Measurements from ENCODE around the gene ACP4.
"Not testable (repeated sequence)": the region's sequence is repeated elsewhere in the genome, so short reads cannot be mapped to it uniquely, and the experiment has no call there.

The ACP4 gene

DNA sequence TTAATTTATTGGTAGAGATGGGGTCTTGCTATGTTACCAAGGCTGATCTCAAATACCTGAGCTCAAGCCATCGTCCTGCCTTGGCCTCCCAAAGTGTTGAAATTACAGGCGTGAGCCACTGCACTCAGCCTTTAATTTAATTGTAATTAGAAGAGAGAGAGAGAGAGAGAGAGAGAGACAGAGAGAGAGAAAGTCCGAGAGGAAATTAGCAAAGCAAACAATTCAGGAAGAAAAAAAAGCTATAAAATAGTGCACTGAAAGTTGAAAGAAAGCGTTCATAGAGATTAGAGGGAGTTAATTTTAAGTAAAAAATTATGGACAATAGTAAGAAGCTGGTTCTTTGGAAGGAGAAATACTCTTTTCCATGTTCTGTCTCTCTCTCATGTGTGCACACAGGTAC, 13.0 kb upstream of the ACP4 start:
- DNase-seq: no peak

DNA sequence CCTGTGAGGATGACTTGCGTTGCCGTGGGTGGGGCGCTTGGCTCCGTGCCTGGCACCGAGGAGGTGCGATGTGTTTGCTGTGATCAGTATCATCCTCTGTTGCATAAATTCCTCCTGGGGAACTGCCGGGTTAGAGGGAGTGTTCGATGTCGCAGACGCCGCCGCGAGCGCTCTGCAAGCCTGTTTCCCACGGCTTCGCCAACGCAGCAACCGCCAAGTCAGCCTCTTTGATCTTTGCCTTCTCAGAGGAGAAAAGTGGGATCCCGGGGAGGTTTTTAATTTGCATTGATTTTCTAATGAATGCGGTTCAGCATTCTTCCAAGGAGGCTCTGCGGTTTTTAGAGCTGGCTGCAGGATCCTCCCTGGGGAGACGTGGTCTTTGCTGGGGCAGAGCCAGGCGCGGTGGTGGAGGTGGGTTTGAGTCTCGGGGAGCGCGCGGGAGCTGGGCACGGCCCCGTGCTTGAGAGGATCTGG, 12.3 kb upstream of the ACP4 start:
- no peak for DNase-seq

DNA sequence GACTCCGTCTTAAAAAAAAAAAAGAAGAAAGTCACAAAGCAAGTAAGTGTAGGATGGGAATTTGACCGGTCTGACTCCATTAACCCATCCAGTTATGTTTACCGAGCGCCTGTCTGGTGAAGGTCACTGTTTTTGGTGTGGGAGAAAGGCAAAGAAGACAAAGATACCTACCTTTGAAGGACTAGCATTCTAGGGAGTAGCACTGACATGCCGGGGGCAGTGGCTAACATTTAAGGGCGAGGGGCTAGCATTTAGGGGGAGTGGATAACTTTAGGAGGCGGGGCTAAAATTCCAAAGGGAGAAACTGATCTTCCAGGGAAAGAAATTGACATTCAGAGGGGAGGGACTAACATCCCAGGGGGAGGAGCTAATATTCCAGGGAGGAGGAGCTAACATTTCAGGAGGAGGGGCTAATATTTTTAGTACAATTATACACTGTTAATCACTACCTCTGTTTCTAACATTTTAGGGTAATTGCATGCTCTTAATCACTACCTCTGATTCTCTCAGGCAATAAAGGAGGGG, 11.2 kb upstream of the ACP4 start:
- DNase-seq: no peak

- no peak for DNase-seq
These were observed 10.4 kb upstream of the ACP4 start for GRCh38 chr19:50779504-50780457.

DNA sequence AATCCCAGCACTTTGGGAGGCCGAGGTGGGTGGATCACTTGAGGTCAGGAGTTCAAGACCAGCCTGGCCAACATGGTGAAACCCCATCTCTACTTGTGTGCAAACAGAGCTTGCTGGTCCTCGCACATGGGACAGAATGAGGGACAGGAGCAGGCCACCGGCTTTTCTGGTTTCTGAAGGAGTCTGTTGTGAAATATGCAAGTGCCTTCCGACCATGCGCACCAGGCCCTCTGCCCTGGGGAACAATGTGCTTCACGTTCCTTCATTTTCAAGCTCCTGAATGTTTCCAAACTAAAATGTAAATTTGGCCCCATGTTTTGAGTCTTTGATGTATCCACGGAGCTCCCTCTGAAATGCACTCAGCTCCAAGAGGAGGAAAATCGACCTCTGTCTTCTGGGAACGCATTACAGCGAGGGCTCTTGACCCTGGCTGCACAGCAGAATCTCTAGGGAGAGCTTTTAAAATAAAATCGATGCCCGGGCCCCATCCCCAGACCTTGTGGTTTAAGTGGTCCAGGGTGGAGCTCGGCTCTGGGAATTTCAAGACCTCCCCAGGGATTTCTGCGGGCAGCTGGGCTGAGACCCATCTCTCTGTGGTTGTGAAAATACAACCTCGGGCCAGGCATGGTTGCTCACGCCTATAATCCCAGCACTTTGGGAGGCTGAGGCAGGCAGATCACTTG, 9.3 kb upstream of the ACP4 start:
- DNase-seq: no peak

DNA sequence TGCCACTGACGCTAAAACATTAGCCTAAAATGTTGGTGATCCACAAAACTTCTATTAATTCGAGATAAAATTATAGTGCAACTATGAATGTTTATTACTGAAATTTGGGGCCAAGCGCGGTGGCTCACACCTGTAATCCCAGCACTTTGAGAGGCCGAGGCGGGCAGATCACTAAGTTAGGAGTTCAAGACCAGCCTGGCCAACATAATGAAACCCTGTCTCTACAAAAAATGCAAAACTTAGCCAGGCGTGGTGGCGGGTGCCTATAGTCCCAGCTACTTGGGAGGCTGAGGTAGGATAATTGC, 6.4 kb upstream of the ACP4 start:
- not testable (repeated sequence) for DNase-seq

GRCh38 chr19:50784710-50785109, 5.5 kb upstream of the ACP4 start:
- DNase-seq: no peak

GRCh38 chr19:50785329-50785728, 4.9 kb upstream of the ACP4 start:
- DNase-seq: no peak

GRCh38 chr19:50790922-50791467, 780 bp downstream of the ACP4 start:
- no peak for DNase-seq

- no peak for DNase-seq
These were observed 1.5 kb downstream of the ACP4 start for GRCh38 chr19:50791594-50792271.

DNA sequence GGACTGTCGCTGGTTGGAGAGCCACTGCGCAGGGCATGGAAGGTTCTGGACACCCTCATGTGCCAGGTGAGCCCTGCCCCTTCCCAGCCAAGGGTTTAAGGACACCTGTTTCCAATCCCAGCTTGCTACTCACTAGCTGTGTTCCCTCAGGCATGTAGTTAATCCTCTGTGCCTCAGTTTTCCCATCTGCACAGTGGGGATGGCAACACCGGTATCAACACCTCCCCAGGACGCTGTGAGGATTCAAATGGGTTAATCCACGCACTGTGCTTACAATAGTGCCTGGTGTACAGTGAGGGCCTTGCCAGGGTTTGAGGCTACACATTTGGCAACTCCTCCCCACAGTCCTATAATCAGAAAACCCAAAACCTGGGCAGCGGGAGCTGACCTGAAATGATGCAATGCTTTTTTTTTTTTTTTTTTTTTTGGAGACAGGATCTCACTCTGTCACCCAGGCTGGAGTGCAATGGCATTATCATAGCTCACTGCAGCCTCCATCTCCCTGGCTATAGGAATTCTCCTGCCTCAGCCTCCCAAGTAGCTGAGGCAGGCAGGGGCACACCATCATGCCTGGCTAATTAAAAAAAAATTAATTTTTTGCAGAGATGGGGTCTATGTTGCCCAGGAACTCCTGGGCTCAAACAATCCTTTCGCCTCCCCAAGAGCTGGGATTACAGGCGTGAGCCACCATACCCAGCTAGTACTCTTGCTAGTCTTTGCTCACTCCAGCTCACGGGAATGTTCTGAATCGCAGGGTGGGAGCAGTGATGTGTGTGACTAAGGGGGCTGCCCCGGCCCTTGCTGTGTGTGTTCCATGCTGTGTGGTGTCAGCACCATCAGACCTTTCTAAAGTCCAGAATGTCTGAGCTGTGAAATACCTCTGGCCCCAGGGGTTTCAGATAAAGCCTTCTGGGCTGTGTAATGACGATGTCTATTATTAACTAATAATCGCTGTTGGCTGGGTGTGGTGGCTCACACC, 2.3 kb downstream of the ACP4 start:
- no peak for DNase-seq

DNA sequence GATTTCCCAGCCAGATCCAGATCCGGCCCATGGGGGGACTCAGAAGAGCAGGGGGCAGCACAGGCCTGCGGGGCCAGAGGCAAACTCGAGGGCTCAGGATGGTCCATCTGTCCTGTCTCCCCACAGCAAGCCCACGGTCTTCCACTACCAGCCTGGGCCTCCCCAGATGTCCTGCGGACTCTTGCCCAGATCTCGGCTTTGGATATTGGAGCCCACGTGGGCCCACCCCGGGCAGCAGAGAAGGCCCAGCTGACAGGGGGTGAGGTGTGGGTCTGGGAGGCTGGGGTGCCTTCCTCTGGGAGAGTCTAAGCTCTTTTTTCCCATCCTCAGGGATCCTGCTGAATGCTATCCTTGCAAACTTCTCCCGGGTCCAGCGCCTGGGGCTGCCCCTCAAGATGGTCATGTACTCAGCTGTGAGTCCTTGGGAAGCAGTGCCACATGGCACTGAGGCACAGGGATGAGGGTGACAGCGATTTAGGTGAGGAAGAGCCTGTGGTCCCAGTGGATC, 3.4 kb downstream of the ACP4 start:
- no peak for DNase-seq

DNA sequence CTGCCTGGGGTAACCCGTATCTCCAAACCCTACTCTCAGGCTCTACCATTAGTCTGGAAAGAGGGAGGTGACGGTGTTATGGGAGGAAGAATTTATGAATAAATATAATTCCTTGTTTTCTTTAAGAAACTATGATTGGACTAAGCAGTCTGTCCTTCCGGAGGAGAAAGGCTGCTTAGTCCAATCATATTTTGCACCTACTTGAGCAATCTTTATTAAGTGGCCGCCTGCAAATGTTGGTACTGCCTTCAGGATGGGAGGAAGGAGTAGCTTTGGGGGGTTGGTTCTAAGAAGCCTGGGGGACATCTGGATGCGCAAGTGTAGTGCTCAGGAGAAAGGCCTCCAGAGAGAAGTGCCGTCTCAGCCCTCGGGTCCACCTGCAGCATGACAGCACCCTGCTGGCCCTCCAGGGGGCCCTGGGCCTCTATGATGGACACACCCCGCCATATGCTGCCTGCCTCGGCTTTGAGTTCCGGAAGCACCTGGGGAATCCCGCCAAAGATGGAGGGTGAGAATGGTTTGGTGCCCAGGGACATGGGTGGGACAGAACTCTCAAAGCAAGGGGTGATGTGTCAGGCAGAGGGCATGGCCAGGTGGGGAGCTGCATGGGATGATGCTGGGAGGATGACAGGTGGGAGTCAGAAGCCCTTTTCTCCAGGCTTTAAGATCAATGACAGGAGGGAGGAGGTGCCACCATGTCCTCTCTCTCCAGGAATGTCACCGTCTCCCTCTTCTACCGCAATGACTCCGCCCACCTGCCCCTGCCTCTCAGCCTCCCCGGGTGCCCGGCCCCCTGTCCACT, 4.1 kb downstream of the ACP4 start:
- peak; percentile 70 for DNase-seq

DNA sequence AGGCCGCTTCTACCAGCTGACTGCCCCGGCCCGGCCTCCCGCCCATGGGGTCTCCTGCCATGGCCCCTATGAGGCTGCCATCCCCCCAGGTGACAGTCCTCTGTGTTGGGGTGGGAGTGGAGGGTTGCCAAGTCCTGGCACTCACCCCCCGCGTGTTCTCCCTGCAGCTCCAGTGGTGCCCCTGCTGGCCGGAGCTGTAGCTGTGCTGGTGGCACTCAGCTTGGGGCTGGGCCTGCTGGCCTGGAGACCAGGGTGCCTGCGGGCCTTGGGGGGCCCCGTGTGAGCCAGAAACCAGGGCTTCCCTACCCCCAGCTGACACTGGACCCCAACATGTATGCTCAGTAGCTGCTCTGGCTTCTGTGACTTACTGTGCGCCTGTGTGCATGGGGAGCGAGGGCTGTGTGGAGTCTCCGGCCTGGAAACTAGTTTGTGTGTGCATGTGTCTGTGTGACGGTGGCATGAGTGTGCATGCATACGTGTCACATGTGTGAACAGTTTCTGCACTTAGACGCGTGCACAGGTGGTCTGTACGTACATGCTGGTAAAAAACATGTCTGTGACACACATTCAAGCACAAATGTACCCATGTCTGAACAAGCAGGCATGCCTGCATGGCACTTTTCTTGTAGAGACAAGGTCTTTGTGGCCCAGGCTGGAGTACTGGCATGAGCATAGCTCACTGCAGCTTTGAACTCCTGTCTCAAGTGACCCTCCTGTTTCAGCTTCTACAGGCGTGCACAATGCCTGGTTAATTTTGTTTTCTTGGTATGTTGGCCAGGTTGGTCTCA, 4.9 kb downstream of the ACP4 start:
- no peak for DNase-seq

DNA sequence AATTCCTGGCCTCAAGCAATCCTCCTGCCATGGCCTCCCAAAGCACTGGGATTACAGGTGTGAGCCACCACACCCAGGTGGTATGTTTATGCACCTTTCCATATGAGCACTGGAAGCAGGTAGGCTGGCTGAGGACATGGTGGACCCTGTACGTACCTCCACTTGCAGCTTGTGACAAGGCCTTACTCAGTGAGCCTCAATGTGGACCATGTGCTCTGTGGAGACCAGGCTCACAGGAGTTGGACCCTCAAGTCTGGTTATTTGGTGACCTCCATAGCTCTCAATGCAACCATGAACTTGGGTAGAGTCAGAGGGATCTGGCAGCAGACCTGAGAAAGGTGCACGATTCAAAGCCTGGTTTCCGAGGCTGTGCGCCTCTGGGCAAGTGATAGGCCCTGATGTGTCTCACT, 5.5 kb downstream of the ACP4 start:
- no peak for DNase-seq

- DNase-seq: no peak
These were observed 6.0 kb downstream of the ACP4 start for GRCh38 chr19:50796128-50796633.

DNA sequence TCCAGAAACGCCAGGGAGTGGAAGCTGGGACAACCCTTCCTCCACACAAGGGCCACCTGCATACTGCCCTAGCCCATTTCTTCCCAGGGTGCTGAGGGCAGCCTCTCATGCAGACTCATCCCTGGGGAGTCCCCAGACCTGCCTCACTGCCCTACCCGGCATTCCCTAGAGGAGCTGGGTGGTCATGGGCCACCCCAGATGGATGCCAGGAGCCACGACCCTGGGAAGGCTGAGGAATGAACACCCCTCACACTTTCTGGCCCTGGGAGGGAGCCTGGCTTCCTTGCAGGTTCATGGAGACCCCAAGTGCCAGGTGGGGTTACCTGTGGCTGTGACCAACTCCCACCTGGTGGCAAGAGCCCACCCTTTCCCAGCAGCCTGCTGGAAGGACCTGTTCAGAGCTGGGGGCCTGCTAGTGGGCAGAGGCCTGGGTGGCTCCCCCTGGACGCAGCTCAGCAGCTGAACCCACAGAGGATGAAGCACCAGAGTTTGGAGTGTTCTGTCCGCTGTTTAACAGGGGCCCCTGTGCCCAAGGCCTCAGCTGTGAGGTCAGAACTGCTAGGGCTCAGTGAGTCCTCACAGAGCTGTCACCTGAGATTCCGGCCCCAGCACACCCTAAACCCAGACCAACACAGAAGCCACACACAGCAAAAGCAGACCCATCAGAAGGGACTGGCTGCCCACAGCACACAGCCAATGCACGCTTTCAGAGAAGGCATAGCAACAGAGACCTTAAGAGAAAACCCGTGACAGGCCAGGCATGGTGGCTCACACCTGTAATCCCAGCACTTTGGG, 6.6 kb downstream of the ACP4 start:
- no peak for DNase-seq

GRCh38 chr19:50797429-50797780, 7.2 kb downstream of the ACP4 start:
- no peak for DNase-seq
